GOT3 (cell line): Measurements from ENCODE around the gene INTS2.
"Not testable (repeated sequence)": the region's sequence is repeated elsewhere in the genome, so short reads cannot be mapped to it uniquely, and the experiment has no call there.

Experiments
- DNase-seq: peaks from one replicate; lab custom pipeline; 2025; ENCODE audit warnings: mixed read lengths; lab: John Stamatoyannopoulos, UW

Gene INTS2

DNA sequence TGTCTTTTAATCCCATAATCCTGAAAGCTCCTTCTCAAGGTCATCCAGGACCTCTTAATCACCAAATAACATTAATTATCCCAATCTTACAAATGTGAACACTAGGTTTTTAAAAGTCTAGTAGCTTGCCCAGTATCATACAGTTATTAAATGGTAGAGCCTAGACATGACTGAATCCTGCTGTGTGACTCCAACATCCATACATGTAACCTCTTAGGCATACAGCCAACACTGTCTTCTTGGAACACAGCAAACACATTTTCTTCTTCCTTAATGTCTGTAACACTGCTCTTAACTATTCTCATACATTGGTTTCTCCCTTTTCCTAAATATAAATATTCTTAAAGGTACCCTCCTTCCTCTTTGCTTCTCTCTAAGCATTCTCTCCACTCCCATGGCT, 78.1 kb downstream of the INTS2 start:
- no peak for DNase-seq

DNA sequence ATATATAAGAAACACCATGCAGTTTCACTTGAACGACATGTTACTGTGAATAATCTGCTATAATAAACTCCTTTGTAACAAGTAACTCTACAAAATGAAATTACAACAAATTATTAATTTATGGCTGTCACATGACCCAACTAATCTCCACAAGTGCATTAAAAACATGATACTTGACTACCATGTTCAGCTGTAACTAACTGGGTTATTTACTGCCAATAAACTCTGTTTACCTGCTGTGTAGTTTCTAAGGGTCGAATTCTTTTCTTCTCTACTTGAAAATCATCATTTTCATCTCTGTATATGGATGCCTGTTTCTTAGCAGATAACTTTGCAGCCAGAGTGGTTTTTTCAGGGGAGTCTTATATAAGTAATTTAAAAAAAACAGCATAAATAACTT, 78.9 kb downstream of the INTS2 start:
- no peak for DNase-seq

DNA sequence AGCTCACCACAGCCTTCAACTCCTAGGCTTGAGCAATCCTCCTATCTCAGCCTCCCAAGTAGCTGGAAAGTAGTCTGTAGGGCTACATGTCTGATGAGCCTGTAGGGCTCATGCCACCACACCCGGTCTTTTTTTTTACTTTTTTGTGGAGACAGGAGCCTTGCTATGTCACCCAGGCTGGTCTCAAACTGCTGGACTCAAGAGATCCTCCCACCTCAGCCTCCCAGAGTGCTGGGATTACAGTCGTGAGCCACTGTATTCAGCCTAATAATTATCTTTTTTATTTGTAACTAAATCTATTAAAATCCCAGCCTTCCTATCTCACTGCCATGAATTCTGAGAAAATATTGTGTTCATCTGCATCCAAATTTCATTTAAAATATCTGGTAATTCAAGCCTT, 79.5 kb downstream of the INTS2 start:
- no peak for DNase-seq

DNA sequence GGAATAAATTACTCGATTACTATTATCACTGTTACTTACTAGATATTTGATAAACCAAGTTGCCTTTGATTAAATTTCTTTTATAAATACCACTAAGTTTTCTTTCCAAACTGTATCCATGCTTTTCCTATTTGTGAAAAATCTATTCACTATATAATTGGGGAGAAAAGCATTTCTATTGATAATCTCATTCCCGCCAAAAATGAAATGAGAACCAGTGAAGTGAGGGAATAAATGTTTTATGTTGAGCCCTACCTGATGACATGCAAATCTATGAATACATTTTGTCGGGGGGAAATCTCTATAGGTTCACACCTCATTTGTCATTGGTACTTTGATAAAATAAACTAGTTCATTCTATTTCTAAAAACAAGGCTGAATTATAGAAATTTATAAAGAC, 80.1 kb downstream of the INTS2 start:
- DNase-seq, result no peak

DNA sequence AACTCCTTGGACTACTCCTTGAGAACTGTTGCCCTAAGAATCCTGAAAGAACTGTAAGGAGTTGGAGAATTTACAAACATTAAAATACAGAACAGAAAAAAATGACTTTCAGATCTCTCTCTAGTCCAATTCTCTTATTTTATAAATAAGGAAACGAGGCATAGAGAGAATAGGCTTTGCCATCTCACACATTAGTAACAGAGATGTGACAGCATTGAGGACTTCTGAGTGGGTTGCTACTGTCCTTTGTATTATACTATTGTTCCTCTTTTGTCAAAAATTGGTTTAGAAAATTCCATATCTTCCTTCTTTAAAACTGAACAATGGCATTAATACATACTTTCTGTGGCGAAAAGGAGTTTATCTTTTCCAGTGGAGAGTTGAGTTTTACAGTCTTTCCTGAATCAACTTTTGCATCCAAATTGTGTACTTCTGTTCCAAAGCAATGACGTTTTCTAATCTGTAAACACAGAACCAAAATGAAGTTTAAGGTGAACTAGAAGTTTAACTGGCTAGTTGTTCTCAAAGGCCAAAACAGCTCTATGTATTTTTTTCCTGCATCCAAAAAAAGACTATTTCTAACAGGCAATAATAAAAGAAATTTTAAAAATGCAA, 80.9 kb downstream of the INTS2 start:
- DNase-seq, result no peak

GRCh38 chr17:61846088-61846487, 81.7 kb downstream of the INTS2 start:
- DNase-seq, result no peak

DNA sequence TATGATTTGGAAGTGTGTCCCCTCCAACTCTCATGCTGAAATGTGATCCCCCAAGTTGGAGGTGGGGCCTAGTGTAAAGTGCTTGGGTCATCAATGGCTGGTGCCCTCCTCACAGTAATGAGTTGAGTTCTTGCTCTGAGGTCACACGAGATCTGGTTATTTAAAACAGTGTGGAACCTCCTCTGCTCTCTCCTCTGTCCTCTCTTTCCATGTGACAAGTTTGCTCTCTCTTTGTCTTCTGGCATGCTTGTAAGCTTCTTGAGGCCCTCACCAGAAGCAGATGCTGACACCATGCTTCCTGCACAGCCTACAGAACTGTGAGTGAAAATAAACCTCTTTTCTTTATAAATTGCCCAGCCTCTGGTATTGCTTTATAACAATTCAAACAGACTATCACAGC, 84.3 kb downstream of the INTS2 start:
- no peak for DNase-seq

GRCh38 chr17:61842899-61843298, 84.9 kb downstream of the INTS2 start:
- no peak for DNase-seq

DNA sequence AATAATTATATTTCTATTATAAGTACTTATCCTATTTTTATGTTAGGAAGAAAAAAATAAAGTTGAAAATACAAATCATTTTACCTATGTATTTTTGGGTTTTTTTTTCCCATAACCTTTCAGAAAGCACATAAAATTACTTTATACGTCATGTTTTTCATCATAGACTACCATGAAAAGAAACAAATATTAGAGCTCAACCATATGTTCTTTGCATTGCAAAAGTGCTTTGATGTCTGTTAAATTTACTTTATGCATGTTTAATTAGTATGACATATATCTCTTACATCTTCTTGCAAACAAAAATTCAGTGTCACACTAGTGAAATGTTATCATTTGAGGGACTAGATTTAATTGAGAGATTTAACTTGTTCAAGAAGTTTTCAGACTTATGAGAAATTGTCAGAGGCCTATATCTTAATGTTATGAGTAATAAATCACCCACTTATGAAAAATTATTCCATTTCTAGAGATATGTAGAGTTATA, 88.4 kb downstream of the INTS2 start:
- DNase-seq, result no peak

DNA sequence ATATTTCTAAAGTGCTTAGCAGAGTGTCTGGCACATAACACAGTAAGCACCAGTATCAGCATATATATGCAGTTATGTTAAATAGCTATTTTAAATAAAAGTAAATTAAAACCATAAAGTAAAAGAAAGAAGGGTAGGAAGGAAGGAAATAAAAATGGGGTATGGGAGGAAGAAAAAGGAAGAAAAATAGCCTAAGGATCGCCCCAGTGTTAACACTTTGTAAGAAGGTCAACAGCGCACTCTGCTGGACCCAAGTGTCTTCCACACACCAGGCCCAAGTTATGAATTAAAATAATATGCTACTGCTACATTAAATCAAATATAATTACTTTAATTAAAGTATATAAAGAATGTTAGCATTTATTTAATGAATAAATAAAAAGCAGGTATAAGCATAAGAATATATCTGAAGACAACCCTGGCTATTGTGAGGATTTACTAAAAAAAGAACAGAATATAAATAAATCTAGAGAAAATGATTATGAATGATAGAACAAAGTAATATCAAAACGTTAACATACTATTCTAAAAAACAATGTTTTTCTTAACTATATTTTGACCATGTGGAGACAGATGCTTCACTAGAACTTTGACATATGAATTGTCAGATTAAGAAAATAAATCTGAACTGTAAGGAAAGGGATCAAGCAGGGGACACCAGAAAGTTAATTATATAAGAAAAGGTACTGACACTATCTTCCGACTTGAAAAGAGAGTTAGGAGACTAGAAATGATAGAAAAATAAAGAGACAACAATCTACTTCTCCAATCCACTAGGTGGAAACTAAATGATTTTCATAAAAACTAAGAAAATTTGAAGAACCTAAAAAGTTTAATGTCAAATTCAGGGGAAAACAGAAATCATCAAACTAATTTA, 90.4 kb downstream of the INTS2 start:
- DNase-seq, result no peak

GRCh38 chr17:61836266-61837174, 91.3 kb downstream of the INTS2 start:
- no peak for DNase-seq

GRCh38 chr17:61835606-61836005, 92.2 kb downstream of the INTS2 start:
- no peak for DNase-seq

GRCh38 chr17:61834610-61835009, 93.2 kb downstream of the INTS2 start:
- DNase-seq, result no peak

DNA sequence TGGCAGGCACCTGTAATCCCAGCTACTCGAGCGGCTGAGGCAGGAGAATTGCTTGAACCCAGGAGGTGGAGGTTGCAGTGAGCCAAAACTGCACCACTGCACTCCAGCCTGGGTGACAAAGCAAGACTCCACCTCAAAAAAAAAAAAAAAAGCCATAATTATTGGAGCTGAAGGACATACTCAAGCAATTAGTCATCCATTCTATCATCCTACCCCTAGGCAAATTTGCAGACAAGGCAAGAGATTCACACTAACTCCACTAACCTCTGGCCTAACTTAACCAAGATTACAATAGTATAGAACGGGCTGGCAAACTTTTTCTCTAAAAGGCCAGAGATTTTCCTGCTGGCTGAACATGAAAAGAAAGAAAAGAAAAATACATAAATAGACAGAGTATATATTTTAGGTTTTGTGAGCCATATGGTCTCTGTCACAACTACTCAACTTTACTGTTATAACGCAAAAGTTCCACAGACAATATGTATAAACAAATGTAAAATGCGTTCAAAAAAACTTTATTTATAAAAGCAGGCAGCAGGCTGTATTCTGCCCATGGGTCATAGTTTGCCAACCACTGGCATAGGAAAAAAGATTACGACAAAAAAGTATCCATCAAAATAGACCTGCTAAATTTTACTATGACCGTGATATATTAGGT, 94.1 kb downstream of the INTS2 start:
- DNase-seq, result no peak

- no peak for DNase-seq
Measured at GRCh38 chr17:61832463-61832862, 95.3 kb downstream of the INTS2 start.

- DNase-seq, result no peak
Measured at GRCh38 chr17:61831099-61831498, 96.7 kb downstream of the INTS2 start.

DNA sequence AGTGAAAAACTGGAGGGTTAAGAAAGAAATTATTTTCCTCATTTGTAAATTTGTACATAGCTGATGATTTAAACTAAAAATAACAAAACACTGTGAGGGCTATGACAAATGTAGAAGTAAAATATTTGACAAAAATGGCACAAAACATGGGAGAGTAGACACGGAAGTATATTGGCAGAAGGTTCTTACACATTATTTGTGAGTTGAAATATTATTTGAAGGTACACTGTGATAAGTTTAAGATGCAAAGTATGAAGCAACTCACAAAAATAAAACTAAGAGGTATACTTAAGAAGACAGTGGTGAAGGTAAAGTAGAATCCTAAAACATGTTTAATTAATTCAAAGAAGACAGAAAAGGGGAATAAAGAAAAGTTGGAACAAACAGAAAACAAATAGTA, 99.1 kb downstream of the INTS2 start:
- no peak for DNase-seq

- no peak for DNase-seq
Measured at GRCh38 chr17:61827649-61828395, 100.0 kb downstream of the INTS2 start.

GRCh38 chr17:61826866-61827265, 100.9 kb downstream of the INTS2 start:
- DNase-seq, result not testable (repeated sequence)

GRCh38 chr17:61826198-61826597, 101.6 kb downstream of the INTS2 start:
- DNase-seq, result not testable (repeated sequence)
